HG03139 (cell line): ENCODE results near the gene BCL2L1.

Experiments used
- ATAC-seq: cut with Tn5 transposase; IDR thresholded peaks from one replicate; pipeline ENCODE4 v1.9.1; 2021; ENCODE audit not compliant: unreplicated experiment

Gene BCL2L1

GRCh38 chr20:31694842-31695593, 27.6 kb downstream of the BCL2L1 start:
- ATAC-seq = no peak

GRCh38 chr20:31693987-31694661, 28.5 kb downstream of the BCL2L1 start:
- no peak for ATAC-seq

- ATAC-seq = no peak
Observed at GRCh38 chr20:31693402-31693801, 29.3 kb downstream of the BCL2L1 start.

- no peak for ATAC-seq
Observed at GRCh38 chr20:31691646-31692275, 30.9 kb downstream of the BCL2L1 start.

- ATAC-seq = no peak
Observed at GRCh38 chr20:31690124-31690666, 32.5 kb downstream of the BCL2L1 start.

GRCh38 chr20:31689141-31689540, 33.5 kb downstream of the BCL2L1 start:
- ATAC-seq = no peak

GRCh38 chr20:31687777-31688176, 34.9 kb downstream of the BCL2L1 start:
- no peak for ATAC-seq

- no peak for ATAC-seq
Observed at GRCh38 chr20:31685853-31686643, 36.6 kb downstream of the BCL2L1 start.

GRCh38 chr20:31684153-31685015, 38.3 kb downstream of the BCL2L1 start:
- no peak for ATAC-seq

- ATAC-seq = no peak
Observed at GRCh38 chr20:31682927-31683326, 39.7 kb downstream of the BCL2L1 start.

GRCh38 chr20:31682352-31682751, 40.3 kb downstream of the BCL2L1 start:
- no peak for ATAC-seq

GRCh38 chr20:31681769-31682168, 40.9 kb downstream of the BCL2L1 start:
- no peak for ATAC-seq

- ATAC-seq = no peak
Observed at GRCh38 chr20:31681128-31681727, 41.4 kb downstream of the BCL2L1 start.

GRCh38 chr20:31680286-31681127, 42.2 kb downstream of the BCL2L1 start:
- no peak for ATAC-seq

- ATAC-seq = no peak
Observed at GRCh38 chr20:31679357-31680285, 43.0 kb downstream of the BCL2L1 start.

GRCh38 chr20:31678389-31679356, 44.0 kb downstream of the BCL2L1 start:
- ATAC-seq = no peak
